ENCODE measurements around the gene LBX1.

DNA sequence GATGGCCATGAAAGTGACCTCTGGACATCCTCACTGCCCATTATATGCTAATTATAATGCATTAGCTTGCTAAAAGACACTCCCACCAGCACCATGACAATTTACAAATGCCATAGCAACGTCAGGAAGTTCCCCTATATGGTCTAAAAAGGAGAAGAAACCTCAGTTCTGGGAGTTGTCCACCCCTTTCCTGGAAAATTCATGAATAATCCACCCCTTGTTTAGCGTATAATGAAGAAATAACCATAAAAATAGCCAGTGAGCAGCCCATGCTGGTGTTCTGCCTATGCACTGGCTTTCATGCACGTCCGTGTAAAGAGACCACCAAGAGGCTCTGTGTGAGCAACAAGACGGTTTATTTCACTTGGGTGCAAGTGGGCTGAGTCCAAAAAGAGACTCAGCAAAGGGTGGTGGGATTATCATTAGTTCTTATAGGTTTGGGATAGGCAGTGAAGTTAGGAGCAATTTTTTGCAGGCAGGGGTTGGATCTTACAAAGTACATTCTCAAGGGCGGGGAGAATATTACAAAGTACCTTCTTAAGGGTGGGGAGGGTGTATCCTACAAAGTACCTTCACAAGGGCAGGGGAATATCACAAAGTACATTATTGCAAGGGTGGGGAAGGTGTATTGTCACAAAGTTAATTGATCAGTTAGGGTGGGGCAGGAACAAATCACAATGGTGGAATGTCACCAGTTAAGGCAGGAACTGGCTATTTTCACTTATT lies 45.6 kb downstream of the LBX1 start:
- TF ChIP-seq CTCF (IDR thresholded peaks at IDR 0.05) (no peak), POLR2A (IDR thresholded peaks at IDR 0.05) (no peak)
